Activated CD4-positive, CD25-positive, alpha-beta regulatory T cell treated with anti-CD3 and anti-CD28 coated beads, Interleukin-2, amount 50 U/mL, for 24 hours (primary cell): Measurements from ENCODE around the gene ABCC6.
A peak's percentile ranks its signal among the peaks of the same experiment; 100 is the strongest.
"Not testable (repeated sequence)": the region's sequence is repeated elsewhere in the genome, so short reads cannot be mapped to it uniquely, and the experiment has no call there.

Experiments
- ATAC-seq, 2 donors: fragments of 150-1000 bp; cut with Tn5 transposase; one replicate each; pipeline ENCODE4 v1.10.0; 2021; ENCODE audit warnings: mild to moderate bottlenecking in 1 of 2, moderate library complexity in 1 of 2

The ABCC6 gene

GRCh38 chr16:16222850-16223661 is at the start of gene ABCC6:
TSS of gene ABCC6 (minus strand) at chr16:16223494. CDS start at chr16:16223434, 60 bp downstream.
- ATAC-seq = peak in 1 of 2 donors; percentile 30

GRCh38 chr16:16272573-16273221 is 49.4 kb upstream of the ABCC6 start:
- not testable (repeated sequence) for ATAC-seq

GRCh38 chr16:16271658-16272057 is 48.4 kb upstream of the ABCC6 start:
- ATAC-seq = not testable (repeated sequence)

- not testable (repeated sequence) for ATAC-seq
Measured at GRCh38 chr16:16268185-16268808, 45.0 kb upstream of the ABCC6 start.

- ATAC-seq = not testable (repeated sequence)
Measured at GRCh38 chr16:16267708-16268107, 44.4 kb upstream of the ABCC6 start.

GRCh38 chr16:16265044-16265443 is 41.8 kb upstream of the ABCC6 start:
- ATAC-seq = not testable (repeated sequence)

- not testable (repeated sequence) for ATAC-seq
Measured at GRCh38 chr16:16263947-16264346, 40.7 kb upstream of the ABCC6 start.

GRCh38 chr16:16262954-16263555 is 39.8 kb upstream of the ABCC6 start:
- not testable (repeated sequence) for ATAC-seq

GRCh38 chr16:16259971-16260370 is 36.7 kb upstream of the ABCC6 start:
- not testable (repeated sequence) for ATAC-seq

GRCh38 chr16:16258822-16259221 is 35.5 kb upstream of the ABCC6 start:
- ATAC-seq = not testable (repeated sequence)

GRCh38 chr16:16257301-16257923 is 34.1 kb upstream of the ABCC6 start:
- ATAC-seq = not testable (repeated sequence)

GRCh38 chr16:16252377-16252776 is 29.1 kb upstream of the ABCC6 start:
- not testable (repeated sequence) for ATAC-seq

GRCh38 chr16:16249621-16250330 is 26.5 kb upstream of the ABCC6 start:
- ATAC-seq = not testable (repeated sequence)

- not testable (repeated sequence) for ATAC-seq
Measured at GRCh38 chr16:16247439-16247838, 24.1 kb upstream of the ABCC6 start.

- not testable (repeated sequence) for ATAC-seq
Measured at GRCh38 chr16:16246578-16247262, 23.4 kb upstream of the ABCC6 start.

GRCh38 chr16:16243886-16244285 is 20.6 kb upstream of the ABCC6 start:
- not testable (repeated sequence) for ATAC-seq

GRCh38 chr16:16240667-16241066 is 17.4 kb upstream of the ABCC6 start:
- not testable (repeated sequence) for ATAC-seq

GRCh38 chr16:16237738-16238137 is 14.4 kb upstream of the ABCC6 start:
- ATAC-seq = not testable (repeated sequence)

- ATAC-seq = not testable (repeated sequence)
Measured at GRCh38 chr16:16237071-16237470, 13.8 kb upstream of the ABCC6 start.

- peak; percentile 29 to 40 for ATAC-seq
Measured at GRCh38 chr16:16232692-16233061, 9.4 kb upstream of the ABCC6 start.

GRCh38 chr16:16223662-16224241 is 458 bp upstream of the ABCC6 start:
- not testable (repeated sequence) for ATAC-seq
